ENCODE data around the gene PCDHA8. TPM values are rescaled to one million over a fixed set of nuclear protein-coding genes. Genes with fewer than 3 reads are reported as not detected.

The PCDHA8 gene
- total and polyA plus RNA-seq, 2 of the 13 experiments (the other 11 are each of a cell fraction or from before 2014, with no cell fraction given) = 0.03 to 0.11 TPM

DNA sequence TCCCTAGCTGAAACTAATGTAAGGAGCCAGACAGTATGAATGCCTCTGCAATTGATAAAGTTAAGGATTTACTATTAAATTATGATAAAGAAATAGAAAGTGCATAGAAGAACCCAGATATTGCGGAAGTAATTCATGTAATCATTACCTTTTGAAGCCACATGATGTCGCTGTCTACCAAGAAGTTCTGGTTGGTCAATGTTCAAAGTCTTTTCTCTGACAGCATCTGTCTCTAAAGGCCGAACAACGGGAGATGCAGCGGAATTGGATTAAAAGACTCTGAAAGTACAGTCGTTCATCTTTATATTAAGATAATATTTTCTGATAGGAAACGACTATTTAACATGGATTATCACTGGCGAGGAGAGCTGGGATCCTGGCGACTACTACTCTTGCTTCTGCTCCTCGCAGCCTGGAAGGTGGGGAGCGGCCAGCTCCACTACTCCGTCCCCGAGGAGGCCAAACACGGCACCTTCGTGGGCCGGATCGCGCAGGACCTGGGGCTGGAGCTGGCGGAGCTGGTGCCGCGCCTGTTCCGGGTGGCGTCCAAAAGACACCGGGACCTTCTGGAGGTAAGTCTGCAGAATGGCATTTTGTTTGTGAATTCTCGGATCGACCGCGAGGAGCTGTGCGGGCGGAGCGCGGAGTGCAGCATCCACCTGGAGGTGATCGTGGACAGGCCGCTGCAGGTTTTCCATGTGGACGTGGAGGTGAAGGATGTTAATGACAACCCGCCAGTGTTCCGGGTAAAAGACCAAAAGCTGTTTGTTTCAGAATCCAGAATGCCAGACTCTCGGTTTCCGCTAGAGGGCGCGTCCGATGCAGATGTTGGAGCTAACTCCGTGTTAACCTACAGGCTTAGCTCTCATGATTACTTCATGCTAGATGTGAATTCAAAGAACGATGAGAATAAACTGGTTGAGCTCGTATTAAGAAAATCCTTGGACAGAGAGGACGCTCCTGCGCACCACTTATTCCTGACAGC is at the start of gene PCDHA8 (continued):
- TF ChIP-seq YY1 (IDR thresholded peaks at IDR 0.05; ENCODE audit: insufficient read depth, insufficient replicate concordance, low read depth, low read length) (no peak), HCFC1 (IDR thresholded peaks at IDR 0.05; ENCODE audit: low read depth, low read length) (no peak), LCORL (IDR thresholded peaks at IDR 0.05) (no peak), LCORL (CRISPR knock-in tag; IDR thresholded peaks at IDR 0.05) (no peak), THAP9 (CRISPR knock-in tag; IDR thresholded peaks at IDR 0.05; ENCODE audit: borderline replicate concordance) (no peak), HNF4A (CRISPR knock-in tag; IDR thresholded peaks at IDR 0.05) (peak; percentile 29; the same call in 1 of the 2 replicates), HOXA3 (CRISPR knock-in tag; IDR thresholded peaks at IDR 0.05) (0 out of 2 replicates have a peak, but pooled peaks have one; percentile 10), ZNF367 (CRISPR knock-in tag; IDR thresholded peaks at IDR 0.05; ENCODE audit: borderline replicate concordance) (no peak), ZEB1 (IDR thresholded peaks at IDR 0.05; ENCODE audit: insufficient replicate concordance, low read depth) (no peak), ZNF350 (CRISPR knock-in tag; IDR thresholded peaks at IDR 0.05; ENCODE audit: borderline replicate concordance, low read depth) (peak; percentile 43; the same call in 1 of the 2 replicates), ELF1 (CRISPR knock-in tag; IDR thresholded peaks at IDR 0.05) (0 out of 2 replicates have a peak, but pooled peaks have one; percentile 21), CBX5 (CRISPR knock-in tag; IDR thresholded peaks at IDR 0.05; ENCODE audit: borderline replicate concordance) (no peak), CEBPG (CRISPR knock-in tag; IDR thresholded peaks at IDR 0.05) (0 out of 2 replicates have a peak, but pooled peaks have one; percentile 20), GABPB1 (CRISPR knock-in tag; IDR thresholded peaks at IDR 0.05) (peak; percentile 47; the same call in 1 of the 2 replicates), ZKSCAN8 (CRISPR knock-in tag; IDR thresholded peaks at IDR 0.05; ENCODE audit: borderline replicate concordance) (no peak), SMC3 (IDR thresholded peaks at IDR 0.05; ENCODE audit: low read length) (no peak), NCOA1 (CRISPR knock-in tag; IDR thresholded peaks at IDR 0.05) (no peak), ZNF878 (CRISPR knock-in tag; IDR thresholded peaks at IDR 0.05) (no peak), ZNF839 (CRISPR knock-in tag; IDR thresholded peaks at IDR 0.05; ENCODE audit: borderline replicate concordance) (no peak), STAG1 (CRISPR knock-in tag; IDR thresholded peaks at IDR 0.05) (peak; percentile 59)
- TF ChIP-seq, protein P1, sequence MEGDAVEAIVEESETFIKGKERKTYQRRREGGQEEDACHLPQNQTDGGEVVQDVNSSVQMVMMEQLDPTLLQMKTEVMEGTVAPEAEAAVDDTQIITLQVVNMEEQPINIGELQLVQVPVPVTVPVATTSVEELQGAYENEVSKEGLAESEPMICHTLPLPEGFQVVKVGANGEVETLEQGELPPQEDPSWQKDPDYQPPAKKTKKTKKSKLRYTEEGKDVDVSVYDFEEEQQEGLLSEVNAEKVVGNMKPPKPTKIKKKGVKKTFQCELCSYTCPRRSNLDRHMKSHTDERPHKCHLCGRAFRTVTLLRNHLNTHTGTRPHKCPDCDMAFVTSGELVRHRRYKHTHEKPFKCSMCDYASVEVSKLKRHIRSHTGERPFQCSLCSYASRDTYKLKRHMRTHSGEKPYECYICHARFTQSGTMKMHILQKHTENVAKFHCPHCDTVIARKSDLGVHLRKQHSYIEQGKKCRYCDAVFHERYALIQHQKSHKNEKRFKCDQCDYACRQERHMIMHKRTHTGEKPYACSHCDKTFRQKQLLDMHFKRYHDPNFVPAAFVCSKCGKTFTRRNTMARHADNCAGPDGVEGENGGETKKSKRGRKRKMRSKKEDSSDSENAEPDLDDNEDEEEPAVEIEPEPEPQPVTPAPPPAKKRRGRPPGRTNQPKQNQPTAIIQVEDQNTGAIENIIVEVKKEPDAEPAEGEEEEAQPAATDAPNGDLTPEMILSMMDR (CRISPR knock-in tag; IDR thresholded peaks at IDR 0.05) = peak; percentile 65
- TF ChIP-seq, protein P2, sequence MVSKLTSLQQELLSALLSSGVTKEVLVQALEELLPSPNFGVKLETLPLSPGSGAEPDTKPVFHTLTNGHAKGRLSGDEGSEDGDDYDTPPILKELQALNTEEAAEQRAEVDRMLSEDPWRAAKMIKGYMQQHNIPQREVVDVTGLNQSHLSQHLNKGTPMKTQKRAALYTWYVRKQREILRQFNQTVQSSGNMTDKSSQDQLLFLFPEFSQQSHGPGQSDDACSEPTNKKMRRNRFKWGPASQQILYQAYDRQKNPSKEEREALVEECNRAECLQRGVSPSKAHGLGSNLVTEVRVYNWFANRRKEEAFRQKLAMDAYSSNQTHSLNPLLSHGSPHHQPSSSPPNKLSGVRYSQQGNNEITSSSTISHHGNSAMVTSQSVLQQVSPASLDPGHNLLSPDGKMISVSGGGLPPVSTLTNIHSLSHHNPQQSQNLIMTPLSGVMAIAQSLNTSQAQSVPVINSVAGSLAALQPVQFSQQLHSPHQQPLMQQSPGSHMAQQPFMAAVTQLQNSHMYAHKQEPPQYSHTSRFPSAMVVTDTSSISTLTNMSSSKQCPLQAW (CRISPR knock-in tag; IDR thresholded peaks at IDR 0.05) = no peak
- TF ChIP-seq, protein P3, sequence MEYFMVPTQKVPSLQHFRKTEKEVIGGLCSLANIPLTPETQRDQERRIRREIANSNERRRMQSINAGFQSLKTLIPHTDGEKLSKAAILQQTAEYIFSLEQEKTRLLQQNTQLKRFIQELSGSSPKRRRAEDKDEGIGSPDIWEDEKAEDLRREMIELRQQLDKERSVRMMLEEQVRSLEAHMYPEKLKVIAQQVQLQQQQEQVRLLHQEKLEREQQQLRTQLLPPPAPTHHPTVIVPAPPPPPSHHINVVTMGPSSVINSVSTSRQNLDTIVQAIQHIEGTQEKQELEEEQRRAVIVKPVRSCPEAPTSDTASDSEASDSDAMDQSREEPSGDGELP (IDR thresholded peaks at IDR 0.05; ENCODE audit: borderline replicate concordance, low read depth) = no peak

Data from HepG2 (cell line).